Breast epithelium (tissue), 4 donors: Measurements from ENCODE around the gene WWC2. TPM values are rescaled to one million over a fixed set of nuclear protein-coding genes. Genes with fewer than 3 reads are reported as not detected.

Source experiments
- DNase-seq, 2 donors: peaks; one replicate each; pipeline ENCODE4 v3.0.0-alpha.2; 2019; ENCODE audit warnings: low spot score in 2 of 2
- H3K27ac ChIP-seq, 2 donors: fragments of 200-600 bp; sonication (generic) in 1 of 2; one replicate each; pipeline ENCODE4 v1.5.1; 2016 to 2019; ENCODE audit warnings: mild to moderate bottlenecking in 1 of 2
- H3K27me3 ChIP-seq, 2 donors: fragments of 200-600 bp; sonication (generic) in 1 of 2; one replicate each; pipeline versions ENCODE4 v1.5.1 to v1.6.0; 2017 to 2019; ENCODE audit warnings: control low read depth in 1 of 2, mild to moderate bottlenecking in 1 of 2
- H3K36me3 ChIP-seq: fragments of 200-600 bp; one replicate; pipeline ENCODE4 v1.5.1; 2019
- H3K4me1 ChIP-seq, 2 donors: fragments of 200-600 bp; sonication (generic); one replicate each; pipeline ENCODE4 v1.5.1; 2016 to 2019; ENCODE audit warnings: control low read depth in 1 of 2
- H3K4me3 ChIP-seq, 3 donors: fragments of 200-600 bp; sonication (generic); 1 replicate in 2 of 3; 2 replicates in 1 of 3; pipeline ENCODE4 v1.5.1; 2016 to 2019; ENCODE audit warnings: mild to moderate bottlenecking in 3 of 3, moderate library complexity in 2 of 3
- H3K9me3 ChIP-seq, 2 donors: fragments of 200-600 bp; sonication (generic) in 1 of 2; one replicate each; pipeline ENCODE4 v1.5.1; 2016 to 2019; ENCODE audit warnings: control low read depth in 1 of 2
- CTCF ChIP-seq, 3 donors: fragments of 450-650 bp; IDR thresholded peaks; one replicate each; pipeline ENCODE4 v1.5.1; 2016 to 2017; ENCODE audit warnings: antibody characterized with exemption in 3 of 3, mild to moderate bottlenecking in 3 of 3, moderate library complexity in 3 of 3
- POLR2A ChIP-seq: fragments of 450-650 bp; IDR thresholded peaks from one replicate; pipeline ENCODE4 v1.6.1; 2016; ENCODE audit warnings: antibody characterized with exemption, mild to moderate bottlenecking, moderate library complexity
- POLR2AphosphoS5 ChIP-seq, 3 donors: sonication (generic); formaldehyde crosslinking; IDR thresholded peaks; one replicate each; pipeline ENCODE4 v1.6.1; 2017; ENCODE audit warnings: antibody characterized with exemption in 3 of 3
- intact Hi-C: fragments of 100-400 bp; cut with DNase I; formaldehyde crosslinking; loops from one replicate; pipeline ENCODE4 v1.15.1; 2023; ENCODE audit warnings: low total_unique reads
- total RNA-seq, 3 donors: library from RNA; depleted of rRNA; stranded (reverse); fragments of >200 nt; gene quantifications; one replicate each; pipeline ENCODE4 v1.1.0, GENCODE V29; 2016

The WWC2 gene
- total RNA-seq, 3 donors from 2014 or later, result 37.4 to 40.4 (median 40.3) TPM

DNA sequence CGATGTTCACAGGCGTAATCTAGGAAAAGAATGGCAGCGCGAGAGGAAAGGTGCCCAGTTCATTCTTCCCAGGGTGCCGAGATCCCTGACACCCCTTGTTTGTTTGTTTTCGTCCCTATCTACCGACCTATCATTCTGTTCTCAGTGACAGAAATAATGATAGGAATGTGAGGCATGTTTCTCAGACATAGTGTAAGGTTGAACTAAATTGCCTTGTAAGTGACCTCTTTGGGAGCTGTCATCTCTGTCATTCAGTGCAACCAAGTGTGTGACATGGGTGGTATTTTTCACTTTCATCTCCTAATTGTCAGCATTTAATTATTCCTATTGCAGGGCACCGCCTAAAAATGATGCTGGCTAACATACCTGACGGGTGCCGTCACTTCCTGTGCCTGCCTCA lies 196.7 kb downstream of the WWC2 start:
- no peaks in the 10 kb centered on the region for H3K27me3 ChIP-seq
- no peaks in the 10 kb centered on the region for H3K9me3 ChIP-seq
- no peak for DNase-seq
- H3K36me3 ChIP-seq, result no peaks in the 10 kb centered on the region
- intact Hi-C loops, result no loop called here
- no peaks in the 10 kb centered on the region for H3K4me1 ChIP-seq
- H3K4me3 ChIP-seq, result no peak overlapping the region
- H3K27ac ChIP-seq, result no peak overlapping the region
- no peak for TF ChIP-seq POLR2AphosphoS5 (IDR thresholded peaks at IDR 0.05)
- no peak for TF ChIP-seq CTCF (IDR thresholded peaks at IDR 0.05)
- no peak for TF ChIP-seq POLR2A

GRCh38 chr4:183297675-183298074 lies 198.6 kb downstream of the WWC2 start:
- no peak for DNase-seq
- TF ChIP-seq CTCF (IDR thresholded peaks at IDR 0.05) (no peak), POLR2AphosphoS5 (IDR thresholded peaks at IDR 0.05) (no peak), POLR2A (no peak)
- H3K36me3 ChIP-seq, result no peaks in the 10 kb centered on the region
- H3K4me3 ChIP-seq, result no peak overlapping the region
- intact Hi-C loops, result no loop called here
- H3K9me3 ChIP-seq, result no peaks in the 10 kb centered on the region
- no peak overlapping the region for H3K27ac ChIP-seq
- no peaks in the 10 kb centered on the region for H3K4me1 ChIP-seq
- H3K27me3 ChIP-seq, result no peaks in the 10 kb centered on the region

GRCh38 chr4:183299464-183299863 lies 200.4 kb downstream of the WWC2 start:
- TF ChIP-seq POLR2A, result no peak
- no peak for TF ChIP-seq CTCF (IDR thresholded peaks at IDR 0.05)
- TF ChIP-seq POLR2AphosphoS5 (IDR thresholded peaks at IDR 0.05), result no peak
- no peaks in the 10 kb centered on the region for H3K27me3 ChIP-seq
- H3K27ac ChIP-seq, result no peak overlapping the region
- no peak overlapping the region for H3K4me3 ChIP-seq
- intact Hi-C loops, result no loop called here
- no peaks in the 10 kb centered on the region for H3K9me3 ChIP-seq
- H3K36me3 ChIP-seq, result no peaks in the 10 kb centered on the region
- no peak for DNase-seq
- no peaks in the 10 kb centered on the region for H3K4me1 ChIP-seq

DNA sequence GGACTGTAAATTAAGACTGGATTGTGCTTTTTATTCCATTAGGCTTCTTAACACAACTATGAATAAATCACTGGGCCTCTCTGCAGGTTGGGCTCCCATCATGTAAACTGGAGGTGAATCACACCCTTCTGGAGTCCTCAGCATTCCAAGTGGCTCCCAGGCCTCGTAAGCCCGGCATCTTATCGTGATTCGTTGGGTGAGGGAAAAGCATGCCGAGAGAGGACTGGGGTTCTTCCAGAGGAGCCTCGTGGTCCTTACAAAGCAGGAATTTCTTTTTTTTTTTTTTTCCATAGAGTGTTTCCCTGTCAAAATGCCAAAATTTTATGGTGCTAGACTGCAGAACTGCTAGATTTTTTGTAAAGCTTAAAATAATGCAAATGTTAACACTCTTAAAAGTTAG lies 201.0 kb downstream of the WWC2 start:
- no peak overlapping the region for H3K4me3 ChIP-seq
- intact Hi-C loops, result no loop called here
- no peak for DNase-seq
- no peak overlapping the region for H3K27ac ChIP-seq
- no peaks in the 10 kb centered on the region for H3K9me3 ChIP-seq
- no peaks in the 10 kb centered on the region for H3K4me1 ChIP-seq
- no peaks in the 10 kb centered on the region for H3K36me3 ChIP-seq
- no peak for TF ChIP-seq POLR2AphosphoS5 (IDR thresholded peaks at IDR 0.05)
- no peak for TF ChIP-seq CTCF (IDR thresholded peaks at IDR 0.05)
- TF ChIP-seq POLR2A, result no peak
- H3K27me3 ChIP-seq, result no peaks in the 10 kb centered on the region

DNA sequence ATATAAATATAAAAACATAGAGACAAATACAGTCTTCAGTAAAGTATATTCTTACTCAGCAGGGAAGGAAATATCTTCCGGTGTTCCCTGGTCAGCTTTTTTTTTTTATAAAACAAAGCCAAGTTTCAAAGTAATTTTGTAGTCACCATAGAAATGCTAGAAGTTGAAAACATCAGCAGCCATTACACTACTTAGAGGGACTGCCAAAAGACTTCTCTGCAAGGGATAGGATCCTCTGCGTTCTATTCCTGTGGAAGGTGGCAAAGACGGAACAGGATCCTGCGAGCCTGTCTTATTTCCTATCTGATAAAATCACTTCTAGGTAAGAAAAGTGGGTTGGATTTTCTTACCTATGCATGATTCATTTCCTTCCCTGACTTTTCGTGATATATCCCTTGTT lies 201.6 kb downstream of the WWC2 start:
- no peak for DNase-seq
- Histone ChIP-seq H3K4me1 (no peaks in the 10 kb centered on the region), H3K9me3 (no peaks in the 10 kb centered on the region), H3K27me3 (no peaks in the 10 kb centered on the region), H3K27ac (no peak overlapping the region), H3K36me3 (no peaks in the 10 kb centered on the region), H3K4me3 (no peak overlapping the region)
- TF ChIP-seq POLR2A (no peak), POLR2AphosphoS5 (IDR thresholded peaks at IDR 0.05) (no peak), CTCF (IDR thresholded peaks at IDR 0.05) (no peak)
- intact Hi-C loops, result no loop called here
